Activated CD8-positive, alpha-beta T cell treated with anti-CD3 and anti-CD28 coated beads for 36 hours (primary cell): ENCODE data around the gene NUDCD3. TPM values are rescaled to one million over a fixed set of nuclear protein-coding genes. Genes with fewer than 3 reads are reported as not detected.

Experiments
- ATAC-seq: fragments of 200-7000 bp; cut with Tn5 transposase; one replicate; pipeline ENCODE4 v1.10.0; 2021; ENCODE audit warnings: mild to moderate bottlenecking, moderate library complexity
- CTCF ChIA-PET: fragments of 350-600 bp; sonication (Branson Sonifier 250); formaldehyde crosslinking; loops from one replicate; lab custom pipeline; 2021; ENCODE audit warnings: antibody characterized with exemption; lab: Charles Lee
- POLR2A ChIA-PET: fragments of 350-600 bp; sonication (Branson Sonifier 250); formaldehyde crosslinking; loops from one replicate; lab custom pipeline; 2021; ENCODE audit warnings: antibody characterized with exemption; lab: Charles Lee
- DNase-seq: peaks from one replicate; pipeline ENCODE4 v3.0.0-alpha.2; 2020
- H3K27ac Mint-ChIP-seq: one replicate; pipeline ENCODE4 v1.8.0; 2021; ENCODE audit warnings: mild to moderate bottlenecking, mixed read lengths
- H3K27me3 Mint-ChIP-seq: one replicate; pipeline ENCODE4 v1.8.0; 2021; ENCODE audit warnings: mixed read lengths
- H3K36me3 Mint-ChIP-seq: one replicate; pipeline ENCODE4 v1.8.0; 2021; ENCODE audit warnings: low read depth, mixed read lengths
- H3K4me1 Mint-ChIP-seq: one replicate; pipeline ENCODE4 v1.8.0; 2021; ENCODE audit warnings: low read depth, mixed read lengths
- H3K4me3 Mint-ChIP-seq: one replicate; pipeline ENCODE4 v1.8.0; 2021; ENCODE audit warnings: mild to moderate bottlenecking, moderate library complexity, mixed read lengths
- H3K9me3 Mint-ChIP-seq: one replicate; pipeline ENCODE4 v1.8.0; 2021; ENCODE audit warnings: mixed read lengths
- CTCF ChIP-seq: fragments of 200-600 bp; IDR thresholded peaks from one replicate; pipeline ENCODE4 v1.8.0; 2022; ENCODE audit warnings: antibody characterized with exemption, mild to moderate bottlenecking
- intact Hi-C: fragments of 100-400 bp; cut with micrococcal nuclease; formaldehyde crosslinking; loops from one replicate; pipeline ENCODE4 v1.10.0; 2022
- total RNA-seq, 2 experiments: library from RNA; stranded (reverse); gene quantifications; one replicate each; pipeline ENCODE4 v1.2.3, GENCODE V29; 2021

NUDCD3 gene
- total RNA-seq, 2 experiments from 2014 or later = 102 to 107 TPM

GRCh38 chr7:44391746-44392617 lies 98.5 kb downstream of the NUDCD3 start:
- CTCF ChIA-PET = interaction anchor here (0.7 to 1.2 kb wide), 2 partner anchors 10 to 173 kb away, joined by 3 to 4 read pairs; no protein-coding TSS in a partner anchor
- DNase-seq (no peak), ATAC-seq (no peak)
- TF ChIP-seq CTCF = no peak
- Mint-ChIP-seq H3K4me3 (no peak overlapping the region), H3K36me3 (peaks cover 10% of the 10 kb centered on the region), H3K9me3 (no peaks in the 10 kb centered on the region), H3K27ac (no peak overlapping the region), H3K4me1 (no peaks in the 10 kb centered on the region), H3K27me3 (no peaks in the 10 kb centered on the region)
- POLR2A ChIA-PET = interaction anchor here (1.1 kb wide), 1 partner anchor 16 kb away, joined by 3 read pairs; no protein-coding TSS in a partner anchor
- intact Hi-C loops = no loop called here

- Mint-ChIP-seq H3K4me1 (no peaks in the 10 kb centered on the region), H3K9me3 (no peaks in the 10 kb centered on the region), H3K4me3 (no peak overlapping the region), H3K27me3 (no peaks in the 10 kb centered on the region), H3K36me3 (peaks cover 10% of the 10 kb centered on the region), H3K27ac (no peak overlapping the region)
- DNase-seq (no peak), ATAC-seq (no peak)
- POLR2A ChIA-PET = interaction anchor here (1.1 kb wide), 1 partner anchor 17 kb away, joined by 3 read pairs; no protein-coding TSS in a partner anchor
- intact Hi-C loops = no loop called here
- CTCF ChIA-PET = interaction anchor here (1.2 kb wide), 1 partner anchor 11 kb away, joined by 3 read pairs; no protein-coding TSS in a partner anchor
- TF ChIP-seq CTCF = no peak
Observed at GRCh38 chr7:44391171-44391570, 99.3 kb downstream of the NUDCD3 start.

DNA sequence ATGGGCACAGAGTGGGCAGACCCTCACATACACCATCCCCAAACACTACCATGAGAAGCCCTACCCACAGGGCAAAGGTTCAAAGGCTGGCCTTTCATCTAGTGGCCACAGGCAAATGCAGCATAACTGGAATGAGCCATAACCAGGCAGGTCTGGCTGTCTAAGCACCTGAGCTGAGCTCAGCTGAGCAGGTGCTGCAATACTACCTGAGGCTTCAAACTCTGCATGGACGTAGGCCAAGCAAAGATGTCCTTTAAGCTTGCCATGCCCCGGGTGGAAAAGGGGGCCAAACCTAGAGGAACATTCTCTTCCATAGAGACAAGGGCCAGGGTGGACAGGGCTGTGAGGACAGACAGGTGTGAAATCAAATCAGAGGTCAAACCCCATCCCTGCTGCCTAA lies 99.8 kb downstream of the NUDCD3 start:
- no peaks in the 10 kb centered on the region for H3K9me3 Mint-ChIP-seq
- intact Hi-C loops = no loop called here
- H3K27me3 Mint-ChIP-seq = no peaks in the 10 kb centered on the region
- POLR2A ChIA-PET = interaction anchor here (1.1 kb wide), 1 partner anchor 17 kb away, joined by 3 read pairs; no protein-coding TSS in a partner anchor
- ATAC-seq (no peak), DNase-seq (no peak)
- no peak for TF ChIP-seq CTCF
- H3K4me1 Mint-ChIP-seq = no peaks in the 10 kb centered on the region
- H3K36me3 Mint-ChIP-seq = peaks cover 10% of the 10 kb centered on the region
- H3K27ac Mint-ChIP-seq = no peak overlapping the region
- CTCF ChIA-PET = no interaction called here
- H3K4me3 Mint-ChIP-seq = no peak overlapping the region

- Mint-ChIP-seq H3K27me3 (no peaks in the 10 kb centered on the region), H3K4me3 (no peak overlapping the region), H3K36me3 (peaks cover 12% of the 10 kb centered on the region), H3K9me3 (no peaks in the 10 kb centered on the region), H3K4me1 (no peaks in the 10 kb centered on the region), H3K27ac (no peak overlapping the region)
- no peak for DNase-seq
- intact Hi-C loops = no loop called here
- no peak for ATAC-seq
- TF ChIP-seq CTCF = no peak
- POLR2A ChIA-PET = no interaction called here
- CTCF ChIA-PET = no interaction called here
Observed at GRCh38 chr7:44388089-44388970, 102.1 kb downstream of the NUDCD3 start.
